HepG2 (cell line): ENCODE results near the gene NRN1L. TPM values are rescaled to one million over a fixed set of nuclear protein-coding genes. Genes with fewer than 3 reads are reported as not detected.

Source experiments
- ARID5B ChIP-seq: IDR thresholded peaks from 2 replicates; pipeline ENCODE4 v1.4.0; 2020; ENCODE audit warnings: mild to moderate bottlenecking, missing genetic modification reagents
- GFI1 ChIP-seq: sonication (generic); formaldehyde crosslinking; IDR thresholded peaks from 2 replicates; pipeline ENCODE4 v1.5.0; 2020; ENCODE audit warnings: missing genetic modification reagents, mild to moderate bottlenecking, borderline replicate concordance
- HES4 ChIP-seq: sonication (generic); formaldehyde crosslinking; IDR thresholded peaks from 2 replicates; pipeline ENCODE4 v1.9.0; 2021; ENCODE audit warnings: mild to moderate bottlenecking, missing genetic modification reagents, borderline replicate concordance
- HMGA1 ChIP-seq: sonication (generic); formaldehyde crosslinking; conservative IDR thresholded peaks from 2 replicates; pipeline ENCODE4 v1.4.0; 2020; ENCODE audit warnings: missing genetic modification reagents
- MNT ChIP-seq: fragments of 450-650 bp; IDR thresholded peaks from 2 replicates; pipeline ENCODE4 v1.6.1; 2016
- NAIF1 ChIP-seq: sonication (generic); formaldehyde crosslinking; IDR thresholded peaks from 2 replicates; pipeline ENCODE4 v1.5.0; 2020; ENCODE audit warnings: mild to moderate bottlenecking, missing genetic modification reagents, borderline replicate concordance
- ONECUT2 ChIP-seq: sonication (generic); formaldehyde crosslinking; IDR thresholded peaks from 2 replicates; pipeline ENCODE4 v1.4.0; 2020; ENCODE audit warnings: missing genetic modification reagents
- PBX3 ChIP-seq: sonication (generic); formaldehyde crosslinking; IDR thresholded peaks from 2 replicates; pipeline ENCODE4 v1.8.1; 2023; ENCODE audit warnings: missing genetic modification reagents, inconsistent platforms, borderline replicate concordance
- PHF21A ChIP-seq: sonication (generic); formaldehyde crosslinking; IDR thresholded peaks from 2 replicates; pipeline ENCODE4 v1.5.0; 2020; ENCODE audit warnings: mild to moderate bottlenecking, missing genetic modification reagents
- SNAPC5 ChIP-seq: sonication (generic); formaldehyde crosslinking; IDR thresholded peaks from 2 replicates; pipeline ENCODE4 v1.8.1; 2023; ENCODE audit warnings: mild to moderate bottlenecking, missing genetic modification reagents, borderline replicate concordance
- SPEN ChIP-seq: sonication (generic); formaldehyde crosslinking; IDR thresholded peaks from 2 replicates; pipeline ENCODE4 v1.5.1; 2020; ENCODE audit warnings: low read depth, mild to moderate bottlenecking, missing genetic modification reagents
- SYNCRIP ChIP-seq: fragments of 200-400 bp; formaldehyde crosslinking; IDR thresholded peaks from 2 replicates; pipeline ENCODE4 v1.6.1; 2018; ENCODE audit warnings: mild to moderate bottlenecking, low read depth, low read length; ENCODE audit not compliant: insufficient read depth
- TARDBP ChIP-seq: sonication (generic); formaldehyde crosslinking; IDR thresholded peaks from 2 replicates; pipeline ENCODE4 v1.8.0; 2022; ENCODE audit warnings: mild to moderate bottlenecking, missing genetic modification reagents
- THAP9 ChIP-seq: sonication (generic); formaldehyde crosslinking; IDR thresholded peaks from 2 replicates; pipeline ENCODE4; 2020; ENCODE audit warnings: missing genetic modification reagents, mild to moderate bottlenecking, borderline replicate concordance
- ZBTB1 ChIP-seq: sonication (generic); formaldehyde crosslinking; IDR thresholded peaks from 2 replicates; pipeline ENCODE4 v1.4.0; 2020; ENCODE audit warnings: missing genetic modification reagents, borderline replicate concordance
- ZNF180 ChIP-seq: sonication (generic); formaldehyde crosslinking; IDR thresholded peaks from 2 replicates; pipeline ENCODE4 v1.4.0; 2020; ENCODE audit warnings: low read depth, missing genetic modification reagents, borderline replicate concordance
- ZNF615 ChIP-seq: sonication (generic); formaldehyde crosslinking; IDR thresholded peaks from 2 replicates; pipeline ENCODE4 v1.5.0; 2020; ENCODE audit warnings: mild to moderate bottlenecking, missing genetic modification reagents, borderline replicate concordance
- polyA plus RNA-seq, 8 experiments: library from polyadenylated mRNA; depleted of rRNA in 3 of 8; stranded (reverse) in 7 of 8; unstranded in 1 of 8; fragments of >200 nt; fragmentation: Illumina TruSeq in 4 of 8; extraction: Trizol in 4 of 8; gene quantifications; 2 replicates each; pipeline versions ENCODE4 v1.2.1 to v1.2.3, GENCODE V29; 2011 to 2016; ENCODE audit warnings: low read depth in 4 of 8, missing spikeins in 1 of 8, mixed read lengths in 1 of 8; ENCODE audit not compliant: insufficient read depth in 1 of 8
- total RNA-seq, 5 experiments: library from RNA; depleted of rRNA; stranded (reverse); fragments of >200 nt; fragmentation: Illumina TruSeq; extraction: Trizol; gene quantifications; 2 replicates each; pipeline ENCODE4 v1.2.3, GENCODE V29; 2016; ENCODE audit warnings: low read depth in 1 of 5

The NRN1L gene
- total and polyA plus RNA-seq, 2 of the 13 experiments (the other 11 are each of a cell fraction or from before 2014, with no cell fraction given) = 0.53 to 1.2 TPM

- no peak for TF ChIP-seq ARID5B (CRISPR knock-in tag)
- peak; percentile 14; the same call in 1 of the 2 replicates for TF ChIP-seq TARDBP
- no peak for TF ChIP-seq PBX3 (CRISPR knock-in tag)
- no peak for TF ChIP-seq NAIF1 (CRISPR knock-in tag)
- 0 out of 2 replicates have a peak, but pooled peaks have one; percentile 45 for TF ChIP-seq ZNF615 (CRISPR knock-in tag)
- no peak for TF ChIP-seq SNAPC5 (CRISPR knock-in tag)
- TF ChIP-seq MNT = no peak
- TF ChIP-seq ZNF180 = no peak
- no peak for TF ChIP-seq HMGA1 (CRISPR knock-in tag)
- TF ChIP-seq PHF21A (CRISPR knock-in tag) = 0 out of 2 replicates have a peak, but pooled peaks have one; percentile 0
- 0 out of 2 replicates have a peak, but pooled peaks have one; percentile 48 for TF ChIP-seq GFI1 (CRISPR knock-in tag)
- no peak for TF ChIP-seq ZBTB1 (CRISPR knock-in tag)
- TF ChIP-seq SPEN (CRISPR knock-in tag) = peak; percentile 2; the same call in 1 of the 2 replicates
- 0 out of 2 replicates have a peak, but pooled peaks have one; percentile 1 for TF ChIP-seq HES4 (CRISPR knock-in tag)
- TF ChIP-seq THAP9 (CRISPR knock-in tag) = no peak
- no peak for TF ChIP-seq SYNCRIP
- no peak for TF ChIP-seq ONECUT2 (CRISPR knock-in tag)
Observed at GRCh38 chr16:67843343-67843765, 41.3 kb upstream of the NRN1L start (continued).
